ENCODE results near the gene TRMT61A. TPM values are rescaled to one million over a fixed set of nuclear protein-coding genes. Genes with fewer than 3 reads are reported as not detected.

The TRMT61A gene
- total RNA-seq, 1 experiment from 2014 or later = 22.5 TPM

DNA sequence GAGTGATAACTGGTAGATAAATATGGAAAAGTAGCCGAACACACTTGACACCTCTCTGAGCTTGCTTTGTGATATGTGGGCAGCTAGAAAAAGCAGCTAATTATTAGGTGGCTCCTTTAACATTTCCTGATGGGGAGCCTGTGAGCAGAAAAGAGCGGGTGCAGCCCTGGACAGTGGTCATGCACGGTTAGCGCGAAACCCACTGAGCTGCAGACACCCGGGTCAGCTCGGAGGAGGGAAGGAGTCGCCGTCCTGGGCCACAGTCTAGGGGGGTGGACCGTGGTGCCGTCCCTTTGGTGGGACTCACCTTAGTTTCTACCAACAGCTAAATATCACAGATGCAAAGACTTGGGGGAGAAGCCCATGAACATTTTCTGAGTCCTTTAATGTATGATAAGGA, 40.4 kb downstream of the TRMT61A start:
- H2AFZ ChIP-seq = no peak overlapping the region
- peaks cover 50% of the 10 kb centered on the region for H3F3A ChIP-seq (ENCODE audit: insufficient read depth, low read depth)
- H3K4me2 ChIP-seq = no peak overlapping the region
- no peaks in the 10 kb centered on the region for H3K9me2 ChIP-seq (ENCODE audit: insufficient read depth)
- no peak overlapping the region for H3K27ac ChIP-seq
- peaks cover 88% of the 10 kb centered on the region for H3K79me2 ChIP-seq (ENCODE audit: low read depth)
- H3K4me3 ChIP-seq = no peak overlapping the region
- ChIA-PET POLR2A (ENCODE audit: unreplicated experiment) (interaction anchor here (1.0 kb wide), 1 partner anchor 29 kb away, joined by 14 read pairs; no protein-coding TSS in a partner anchor), CTCF (interaction anchor here (0.5 kb wide), 1 partner anchor 16 kb away, joined by 9 read pairs; no protein-coding TSS in a partner anchor)
- TF ChIP-seq, protein P1, sequence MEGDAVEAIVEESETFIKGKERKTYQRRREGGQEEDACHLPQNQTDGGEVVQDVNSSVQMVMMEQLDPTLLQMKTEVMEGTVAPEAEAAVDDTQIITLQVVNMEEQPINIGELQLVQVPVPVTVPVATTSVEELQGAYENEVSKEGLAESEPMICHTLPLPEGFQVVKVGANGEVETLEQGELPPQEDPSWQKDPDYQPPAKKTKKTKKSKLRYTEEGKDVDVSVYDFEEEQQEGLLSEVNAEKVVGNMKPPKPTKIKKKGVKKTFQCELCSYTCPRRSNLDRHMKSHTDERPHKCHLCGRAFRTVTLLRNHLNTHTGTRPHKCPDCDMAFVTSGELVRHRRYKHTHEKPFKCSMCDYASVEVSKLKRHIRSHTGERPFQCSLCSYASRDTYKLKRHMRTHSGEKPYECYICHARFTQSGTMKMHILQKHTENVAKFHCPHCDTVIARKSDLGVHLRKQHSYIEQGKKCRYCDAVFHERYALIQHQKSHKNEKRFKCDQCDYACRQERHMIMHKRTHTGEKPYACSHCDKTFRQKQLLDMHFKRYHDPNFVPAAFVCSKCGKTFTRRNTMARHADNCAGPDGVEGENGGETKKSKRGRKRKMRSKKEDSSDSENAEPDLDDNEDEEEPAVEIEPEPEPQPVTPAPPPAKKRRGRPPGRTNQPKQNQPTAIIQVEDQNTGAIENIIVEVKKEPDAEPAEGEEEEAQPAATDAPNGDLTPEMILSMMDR (conservative IDR thresholded peaks at IDR 0.05) = no peak
- no peak for TF ChIP-seq EZH2 (IDR thresholded peaks at IDR 0.05; ENCODE audit: low read depth)
- no peaks in the 10 kb centered on the region for H3K9me3 ChIP-seq (ENCODE audit: insufficient read depth, low read depth)
- no TSS peak for BruUV-seq (replicated peaks)
- H4K20me1 ChIP-seq (ENCODE audit: insufficient read depth) = peaks cover 59% of the 10 kb centered on the region
- peaks cover 16% of the 10 kb centered on the region for H3K36me3 ChIP-seq (ENCODE audit: low read depth)
- H3K4me1 ChIP-seq (replicated peaks; ENCODE audit: insufficient read depth) = peaks cover 9% of the 10 kb centered on the region; the same call in 1 of the 2 replicates
- H3K27me3 ChIP-seq (ENCODE audit: insufficient read depth, low read depth) = no peaks in the 10 kb centered on the region
- intact Hi-C loops (cut with micrococcal nuclease; ENCODE audit: unreplicated experiment) = no loop called here
- DNase-seq = peak in 1 of 2 experiments; percentile 28

DNA sequence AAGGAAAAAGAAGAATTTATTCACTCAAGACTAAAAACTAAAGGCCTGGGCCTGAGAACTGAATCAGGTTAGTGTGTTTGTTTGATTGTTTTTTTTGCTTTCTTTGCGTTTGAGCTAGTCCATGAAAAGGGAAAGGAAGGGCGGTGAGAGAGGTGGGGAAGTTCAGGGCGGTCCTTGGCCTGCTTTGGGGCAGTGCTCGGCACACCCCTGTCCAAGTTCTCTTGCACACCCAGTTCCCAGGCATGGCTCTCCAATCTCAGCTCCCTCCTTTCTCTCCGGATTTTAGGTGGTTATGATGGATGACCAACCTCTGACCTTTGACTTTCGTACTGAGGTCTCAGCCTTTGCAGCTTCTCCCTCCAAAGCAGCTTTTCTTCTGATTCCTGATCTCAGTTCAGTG, 45.1 kb downstream of the TRMT61A start:
- intact Hi-C loops (cut with micrococcal nuclease; ENCODE audit: unreplicated experiment) = loop anchor here (10.0 kb wide), 2 partner anchors 411 to 501 kb away; no protein-coding TSS in a partner anchor
- Histone ChIP-seq H4K20me1 (ENCODE audit: insufficient read depth) (peaks cover 24% of the 10 kb centered on the region), H3K27me3 (ENCODE audit: insufficient read depth, low read depth) (no peaks in the 10 kb centered on the region), H3K4me3 (no peak overlapping the region), H3K4me1 (replicated peaks; ENCODE audit: insufficient read depth) (peaks cover 24% of the 10 kb centered on the region), H3F3A (ENCODE audit: insufficient read depth, low read depth) (peaks cover 75% of the 10 kb centered on the region), H2AFZ (no peak overlapping the region), H3K9me2 (ENCODE audit: insufficient read depth) (no peaks in the 10 kb centered on the region), H3K9me3 (ENCODE audit: insufficient read depth, low read depth) (no peaks in the 10 kb centered on the region), H3K4me2 (no peak overlapping the region), H3K27ac (no peak overlapping the region), H3K36me3 (ENCODE audit: low read depth) (peaks cover 31% of the 10 kb centered on the region), H3K79me2 (ENCODE audit: low read depth) (peaks cover 73% of the 10 kb centered on the region)
- no TSS peak for BruUV-seq (replicated peaks)
- DNase-seq = no peak
- POLR2A ChIA-PET (ENCODE audit: unreplicated experiment) = no interaction called here
- CTCF ChIA-PET = interaction anchor here (0.6 kb wide), 1 partner anchor 44 kb away, joined by 5 read pairs; no protein-coding TSS in a partner anchor
- TF ChIP-seq EZH2 (IDR thresholded peaks at IDR 0.05; ENCODE audit: low read depth) = no peak
- TF ChIP-seq, protein P1 (conservative IDR thresholded peaks at IDR 0.05) = no peak

DNA sequence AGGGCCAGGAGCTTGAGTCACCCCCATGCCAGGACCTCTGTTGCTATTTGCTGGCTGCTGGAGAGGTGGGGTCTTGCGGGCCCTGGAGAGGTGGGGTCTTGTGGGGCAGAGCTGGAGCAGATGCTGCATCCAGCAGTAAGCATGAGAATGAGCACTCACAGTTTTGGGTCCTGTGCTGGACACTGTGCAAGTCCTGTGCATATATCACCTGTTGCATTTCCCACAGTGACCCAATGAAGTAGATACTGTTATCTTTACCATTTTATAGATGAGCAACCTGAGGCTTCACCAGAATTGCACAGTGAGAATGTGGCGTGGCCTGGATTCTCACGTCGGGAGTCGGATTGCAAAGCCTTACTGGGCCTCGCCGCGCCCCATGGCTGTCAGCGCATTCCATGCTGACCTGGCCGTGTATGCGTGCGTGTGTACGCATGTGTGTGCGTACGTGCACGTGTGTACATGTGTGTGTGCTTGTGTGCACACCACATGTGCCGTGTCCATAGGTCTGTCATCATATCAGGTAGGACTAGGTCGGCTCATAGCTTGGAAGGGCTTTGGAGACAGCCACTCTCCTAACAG, 45.8 kb downstream of the TRMT61A start:
- Histone ChIP-seq H2AFZ (no peak overlapping the region), H3K36me3 (ENCODE audit: low read depth) (peaks cover 31% of the 10 kb centered on the region), H3K9me3 (ENCODE audit: insufficient read depth, low read depth) (no peaks in the 10 kb centered on the region), H4K20me1 (ENCODE audit: insufficient read depth) (peaks cover 17% of the 10 kb centered on the region), H3K27me3 (ENCODE audit: insufficient read depth, low read depth) (no peaks in the 10 kb centered on the region), H3K4me3 (no peak overlapping the region), H3K4me2 (no peak overlapping the region), H3K79me2 (ENCODE audit: low read depth) (peaks cover 66% of the 10 kb centered on the region), H3K9me2 (ENCODE audit: insufficient read depth) (no peaks in the 10 kb centered on the region), H3K27ac (no peak overlapping the region), H3K4me1 (replicated peaks; ENCODE audit: insufficient read depth) (peaks cover 24% of the 10 kb centered on the region), H3F3A (ENCODE audit: insufficient read depth, low read depth) (peaks cover 71% of the 10 kb centered on the region)
- ChIA-PET POLR2A (ENCODE audit: unreplicated experiment) (no interaction called here), CTCF (interaction anchor here (0.6 kb wide), 1 partner anchor 147 kb away, joined by 5 read pairs; no protein-coding TSS in a partner anchor)
- intact Hi-C loops (cut with micrococcal nuclease; ENCODE audit: unreplicated experiment) = loop anchor here (10.0 kb wide), 2 partner anchors 410 to 500 kb away; no protein-coding TSS in a partner anchor
- no peak for TF ChIP-seq EZH2 (IDR thresholded peaks at IDR 0.05; ENCODE audit: low read depth)
- TF ChIP-seq, protein P1 (conservative IDR thresholded peaks at IDR 0.05) = no peak
- DNase-seq = peak in 1 of 2 experiments; percentile 27
- no TSS peak for BruUV-seq (replicated peaks)
